Measurements from ENCODE around the gene RBPJ.

The RBPJ gene

DNA sequence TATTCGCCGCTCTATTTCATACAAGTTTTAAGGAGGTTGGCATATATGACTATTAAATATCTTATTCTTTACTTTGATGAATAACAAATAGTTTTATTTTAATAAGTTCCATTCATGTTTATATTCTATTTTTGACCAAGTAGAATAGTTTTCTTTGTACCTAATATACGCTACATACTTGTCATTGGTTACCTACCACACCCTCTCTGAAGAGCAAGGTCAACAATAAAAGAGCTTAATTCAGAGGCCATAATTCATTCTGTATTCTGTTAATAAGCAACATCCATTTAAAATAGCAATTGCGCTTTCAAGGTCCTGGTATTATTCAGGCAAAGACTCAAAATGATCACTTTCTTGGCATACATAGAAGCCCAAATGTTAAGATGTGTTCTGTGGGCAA lies 24.3 kb upstream of the RBPJ start:
- no peak for TF ChIP-seq ZFX (IDR thresholded peaks at IDR 0.05; ENCODE audit: borderline replicate concordance)
- TF ChIP-seq, protein P1, sequence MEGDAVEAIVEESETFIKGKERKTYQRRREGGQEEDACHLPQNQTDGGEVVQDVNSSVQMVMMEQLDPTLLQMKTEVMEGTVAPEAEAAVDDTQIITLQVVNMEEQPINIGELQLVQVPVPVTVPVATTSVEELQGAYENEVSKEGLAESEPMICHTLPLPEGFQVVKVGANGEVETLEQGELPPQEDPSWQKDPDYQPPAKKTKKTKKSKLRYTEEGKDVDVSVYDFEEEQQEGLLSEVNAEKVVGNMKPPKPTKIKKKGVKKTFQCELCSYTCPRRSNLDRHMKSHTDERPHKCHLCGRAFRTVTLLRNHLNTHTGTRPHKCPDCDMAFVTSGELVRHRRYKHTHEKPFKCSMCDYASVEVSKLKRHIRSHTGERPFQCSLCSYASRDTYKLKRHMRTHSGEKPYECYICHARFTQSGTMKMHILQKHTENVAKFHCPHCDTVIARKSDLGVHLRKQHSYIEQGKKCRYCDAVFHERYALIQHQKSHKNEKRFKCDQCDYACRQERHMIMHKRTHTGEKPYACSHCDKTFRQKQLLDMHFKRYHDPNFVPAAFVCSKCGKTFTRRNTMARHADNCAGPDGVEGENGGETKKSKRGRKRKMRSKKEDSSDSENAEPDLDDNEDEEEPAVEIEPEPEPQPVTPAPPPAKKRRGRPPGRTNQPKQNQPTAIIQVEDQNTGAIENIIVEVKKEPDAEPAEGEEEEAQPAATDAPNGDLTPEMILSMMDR (IDR thresholded peaks at IDR 0.05): no peak
- no peak overlapping the region for H3K27ac ChIP-seq

DNA sequence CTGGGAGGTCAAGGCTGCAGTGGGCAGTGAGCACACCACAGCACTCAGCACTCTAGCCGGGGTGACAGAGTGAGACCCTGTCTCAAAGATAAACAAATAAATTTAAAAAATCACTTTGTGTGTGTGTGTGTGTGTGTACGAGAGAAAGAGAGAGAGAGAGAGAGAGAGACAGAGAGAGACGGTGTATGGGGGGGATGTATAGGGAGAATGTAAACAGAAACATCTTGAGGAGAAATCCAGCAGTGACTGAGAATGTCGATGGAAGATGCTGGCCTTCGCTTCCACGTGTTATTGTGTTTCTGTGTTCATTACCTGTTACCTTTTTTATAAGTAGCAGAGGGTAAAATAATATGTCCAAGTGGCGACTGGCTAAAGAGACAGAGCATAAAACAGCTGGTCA lies 23.6 kb upstream of the RBPJ start:
- H3K27ac ChIP-seq: no peak overlapping the region
- TF ChIP-seq ZFX (IDR thresholded peaks at IDR 0.05; ENCODE audit: borderline replicate concordance): no peak
- TF ChIP-seq, protein P1 (IDR thresholded peaks at IDR 0.05): no peak

DNA sequence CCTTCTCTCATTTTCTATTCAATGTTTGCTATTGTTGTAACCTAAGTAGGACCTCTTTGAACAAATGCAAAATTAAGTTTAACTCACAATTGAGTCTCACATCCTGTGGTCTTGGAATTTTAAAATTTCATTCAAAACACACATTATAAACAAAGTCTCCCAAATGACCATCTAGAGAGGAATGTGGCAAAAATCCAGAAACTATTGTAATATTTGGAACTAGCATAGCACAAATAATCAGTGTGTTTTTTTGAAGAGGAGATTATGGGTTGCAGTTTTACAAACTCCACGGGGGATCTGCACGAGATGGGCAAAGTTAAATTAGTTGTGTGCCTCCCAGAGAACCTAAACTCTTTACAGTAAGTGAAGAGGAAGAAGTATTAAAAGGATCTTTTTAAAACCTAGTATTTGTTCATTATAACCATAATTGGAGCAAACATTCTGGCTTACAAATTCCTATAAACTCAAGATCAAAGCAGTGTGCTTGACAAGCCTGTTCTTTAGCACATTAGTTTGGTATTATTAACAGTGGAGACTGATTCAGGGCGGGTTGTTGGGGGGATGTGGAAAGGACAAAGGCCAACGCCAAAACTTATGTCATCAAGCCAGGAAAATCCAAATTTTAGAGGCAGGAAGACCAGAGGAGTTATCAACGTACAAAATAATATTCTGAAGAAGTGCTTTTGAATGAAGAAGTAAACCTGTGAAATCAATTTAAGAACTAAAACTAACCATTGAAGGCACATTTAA lies 22.4 kb upstream of the RBPJ start:
- TF ChIP-seq ZFX (IDR thresholded peaks at IDR 0.05; ENCODE audit: borderline replicate concordance): no peak
- TF ChIP-seq, protein P1 (IDR thresholded peaks at IDR 0.05): no peak
- no peak overlapping the region for H3K27ac ChIP-seq

DNA sequence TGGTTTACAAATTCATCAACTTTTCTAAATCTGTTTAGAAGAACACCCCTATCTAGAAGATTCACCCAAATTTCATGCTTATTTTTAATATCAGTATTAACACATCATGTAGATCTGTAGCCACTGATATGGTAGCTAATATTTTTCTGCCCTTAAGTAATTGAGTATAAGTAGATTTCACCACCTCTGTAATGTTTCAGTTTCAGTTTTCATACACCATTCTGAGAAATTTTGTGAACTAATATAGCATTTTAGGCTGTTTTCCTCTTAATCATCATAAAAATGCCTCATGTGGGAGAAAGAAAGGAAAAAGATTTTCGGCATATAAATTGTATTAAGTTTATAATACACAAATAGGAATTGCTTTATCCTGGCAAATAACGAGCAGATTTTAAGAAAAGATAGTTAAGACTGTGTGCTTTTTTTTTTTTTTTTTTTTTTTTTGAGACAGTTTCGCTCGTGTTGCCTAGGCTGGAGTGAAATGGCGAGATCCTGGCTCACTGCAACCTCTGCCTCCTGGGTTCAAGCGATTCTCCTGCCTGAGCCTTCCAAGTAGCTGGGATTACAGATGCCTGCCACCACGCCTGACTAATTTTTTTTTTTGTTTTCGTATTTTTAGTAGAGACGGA lies 21.4 kb upstream of the RBPJ start:
- TF ChIP-seq ZFX (IDR thresholded peaks at IDR 0.05; ENCODE audit: borderline replicate concordance): no peak
- TF ChIP-seq, protein P1 (IDR thresholded peaks at IDR 0.05): no peak
- no peak overlapping the region for H3K27ac ChIP-seq

DNA sequence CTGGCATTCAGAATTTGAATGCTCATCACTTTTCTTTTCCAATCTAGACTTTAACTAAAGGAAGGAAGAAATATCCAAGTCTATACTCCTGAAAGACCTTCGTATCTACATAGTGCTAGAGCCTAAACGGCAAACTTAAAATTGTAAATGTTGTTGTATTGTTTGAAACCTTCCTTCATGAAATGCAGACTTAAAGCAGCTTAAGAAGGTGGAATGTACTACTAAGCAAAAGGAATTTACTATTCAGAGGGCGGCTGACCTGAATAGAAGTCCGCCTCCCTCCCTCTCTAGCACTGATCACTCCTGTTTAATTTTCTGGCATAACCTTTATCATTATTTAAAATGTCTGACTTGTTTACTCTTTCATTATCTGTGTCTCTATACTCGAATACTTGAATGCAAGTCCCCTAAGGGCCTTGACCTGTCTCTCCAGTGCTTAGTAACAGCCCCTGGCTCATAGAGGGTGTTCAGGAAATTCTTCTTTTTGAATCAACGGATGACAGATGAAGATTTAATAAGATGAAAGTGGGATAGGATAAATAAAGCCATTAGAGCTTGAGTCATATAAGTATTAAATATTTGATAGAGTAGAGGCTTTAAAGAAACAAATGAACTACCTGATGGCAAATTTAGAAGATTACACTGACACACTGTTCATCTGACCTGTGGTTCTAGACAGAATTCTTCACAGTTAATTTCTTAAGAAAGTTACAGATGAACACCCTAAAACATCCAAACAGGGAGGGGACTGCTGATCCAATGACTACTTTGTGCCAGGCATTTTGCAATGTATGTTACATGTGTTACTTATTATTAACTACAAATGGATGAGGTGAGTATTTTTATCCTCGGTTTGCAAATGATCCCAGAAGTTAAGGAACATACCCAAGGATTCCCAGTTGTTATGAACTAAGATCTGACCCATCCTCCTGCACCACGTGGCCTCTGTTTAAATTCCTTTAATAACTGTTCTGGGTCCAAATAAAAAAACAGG lies 20.2 kb upstream of the RBPJ start:
- no peak overlapping the region for H3K27ac ChIP-seq
- TF ChIP-seq, protein P1 (IDR thresholded peaks at IDR 0.05): no peak
- TF ChIP-seq ZFX (IDR thresholded peaks at IDR 0.05; ENCODE audit: borderline replicate concordance): no peak

DNA sequence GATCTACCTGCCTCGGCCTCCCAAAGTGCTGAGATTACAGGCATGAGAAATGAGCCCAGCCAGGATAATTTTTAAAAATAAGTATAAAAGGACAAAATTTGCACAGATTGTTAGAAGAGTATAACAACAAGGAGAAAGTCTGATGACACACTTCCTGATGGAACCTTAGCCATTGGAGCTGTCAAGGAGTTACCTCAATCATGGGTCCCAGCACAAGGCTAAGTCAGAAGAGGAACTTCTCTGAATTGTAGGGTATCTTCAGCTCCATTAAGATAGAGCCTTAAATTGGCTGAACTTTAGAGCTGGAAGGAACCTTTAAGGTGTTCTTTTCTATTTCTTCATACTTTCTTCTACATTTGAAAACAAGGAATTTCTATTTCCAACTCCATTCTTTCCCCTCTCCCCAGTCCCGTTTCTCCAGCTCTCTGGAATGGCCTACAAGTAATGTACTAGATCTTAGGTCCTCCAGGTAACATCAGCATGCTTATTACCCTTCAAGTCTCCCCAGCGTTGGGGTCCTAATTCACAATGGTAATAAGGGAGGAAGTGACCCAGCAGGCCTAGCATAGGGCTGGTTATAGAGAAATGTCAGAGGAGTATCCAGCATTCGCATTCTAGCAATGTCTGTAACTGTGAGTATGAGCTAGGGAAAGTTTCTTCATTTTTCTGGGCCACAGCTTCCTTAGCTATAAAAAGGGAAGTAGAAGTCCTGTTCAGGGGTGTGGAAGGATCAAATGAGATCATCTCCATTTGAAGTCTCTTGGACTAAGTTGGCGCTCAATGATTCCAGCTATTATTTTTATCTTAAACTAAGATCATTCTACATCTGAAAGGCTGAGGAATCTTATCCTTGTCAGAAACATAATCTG lies 18.5 kb upstream of the RBPJ start:
- H3K27ac ChIP-seq: no peak overlapping the region
- TF ChIP-seq, protein P1 (IDR thresholded peaks at IDR 0.05): no peak
